GM23338 (cell line): ENCODE measurements around the gene NVL. TPM values are rescaled to one million over a fixed set of nuclear protein-coding genes. Genes with fewer than 3 reads are reported as not detected.
A peak's percentile ranks its signal among the peaks of the same experiment; 100 is the strongest.

Experiments
- ATAC-seq: fragments of 200-7000 bp; cut with Tn5 transposase; 3 replicates; pipeline ENCODE4 v1.9.1; 2020
- DNase-seq: peaks from one replicate; pipeline ENCODE4 v3.0.0-alpha.2; 2015; ENCODE audit warnings: low spot score
- H2AFZ ChIP-seq: fragments of 200-600 bp; sonication (generic); 2 replicates; pipeline ENCODE4 v1.8.0; 2016; ENCODE audit warnings: antibody characterized with exemption, mild to moderate bottlenecking, moderate library complexity
- H3F3A ChIP-seq: fragments of 200-600 bp; sonication (generic); replicated peaks from 2 replicates; pipeline ENCODE4 v1.8.0; 2017; ENCODE audit warnings: antibody characterized with exemption, mixed run types, low read depth
- H3K27ac ChIP-seq: fragments of 200-600 bp; sonication (generic); 2 replicates; pipeline ENCODE4 v1.6.1; 2016; ENCODE audit warnings: low read depth
- H3K27me3 ChIP-seq: fragments of 200-600 bp; sonication (generic); 2 replicates; pipeline ENCODE4 v1.8.0; 2016; ENCODE audit warnings: mild to moderate bottlenecking, mixed run types, moderate library complexity; ENCODE audit not compliant: insufficient read depth
- H3K36me3 ChIP-seq: fragments of 200-600 bp; sonication (generic); 2 replicates; pipeline ENCODE4 v1.8.0; 2016; ENCODE audit warnings: mild to moderate bottlenecking; ENCODE audit not compliant: insufficient read depth
- H3K4me1 ChIP-seq: fragments of 200-600 bp; sonication (generic); 2 replicates; pipeline ENCODE4 v1.8.0; 2016; ENCODE audit warnings: mild to moderate bottlenecking, moderate library complexity; ENCODE audit not compliant: insufficient read depth
- H3K4me2 ChIP-seq: fragments of 200-600 bp; sonication (generic); 2 replicates; pipeline ENCODE4 v1.7.1; 2017; ENCODE audit warnings: mixed run types
- H3K4me3 ChIP-seq: fragments of 200-600 bp; sonication (generic); 2 replicates; pipeline ENCODE4 v1.6.1; 2016; ENCODE audit warnings: mixed run types
- H3K79me2 ChIP-seq: fragments of 200-600 bp; sonication (generic); replicated peaks from 2 replicates; pipeline ENCODE4 v1.8.0; 2017; ENCODE audit warnings: mild to moderate bottlenecking; ENCODE audit not compliant: insufficient read depth
- H3K9me2 ChIP-seq: fragments of 200-600 bp; sonication (generic); 2 replicates; pipeline ENCODE4 v1.8.0; 2017; ENCODE audit not compliant: insufficient read depth
- H4K20me1 ChIP-seq: fragments of 200-600 bp; sonication (generic); replicated peaks from 2 replicates; pipeline ENCODE4 v1.8.0; 2017; ENCODE audit warnings: mild to moderate bottlenecking; ENCODE audit not compliant: insufficient read depth
- H3K27ac Mint-ChIP-seq: 2 replicates; pipeline ENCODE4 v1.8.0; 2020; ENCODE audit warnings: inconsistent platforms, mild to moderate bottlenecking, moderate library complexity, mixed read lengths
- H3K27me3 Mint-ChIP-seq: 3 replicates; pipeline ENCODE4 v1.8.0; 2022; ENCODE audit warnings: low read depth, mild to moderate bottlenecking, moderate library complexity, mixed read lengths, inconsistent platforms; ENCODE audit not compliant: insufficient read depth, poor library complexity
- H3K36me3 Mint-ChIP-seq: 3 replicates; pipeline ENCODE4 v1.8.0; 2021; ENCODE audit warnings: low read depth, mild to moderate bottlenecking, inconsistent platforms, moderate library complexity, mixed read lengths
- H3K4me1 Mint-ChIP-seq: 3 replicates; pipeline ENCODE4 v1.8.0; 2020; ENCODE audit warnings: mild to moderate bottlenecking, inconsistent platforms, mixed read lengths
- H3K4me3 Mint-ChIP-seq: 3 replicates; pipeline ENCODE4 v1.8.0; 2021; ENCODE audit warnings: moderate library complexity, mild to moderate bottlenecking, inconsistent platforms, mixed read lengths
- H3K9me3 Mint-ChIP-seq: 3 replicates; pipeline ENCODE4 v1.8.0; 2020; ENCODE audit warnings: moderate library complexity, mild to moderate bottlenecking, inconsistent platforms, mixed read lengths
- CREB1 ChIP-seq: fragments of 250-450 bp; sonication (Bioruptor Pico); IDR thresholded peaks from 2 replicates; pipeline ENCODE4 v1.5.0; 2020; ENCODE audit warnings: low read depth, mild to moderate bottlenecking, moderate library complexity
- CTCF ChIP-seq, 2 experiments: fragments of 200-600 bp in 1 of 2; sonication (generic) in 1 of 2; conservative IDR thresholded peaks; 2 replicates each; pipeline versions ENCODE4 v1.5.1 to v1.6.1; 2016 to 2017; ENCODE audit warnings: antibody characterized with exemption in 2 of 2, low read depth in 2 of 2, mild to moderate bottlenecking in 2 of 2, moderate library complexity in 1 of 2
- ETS1 ChIP-seq: IDR thresholded peaks from 2 replicates; pipeline ENCODE4 v1.6.1; 2016; ENCODE audit warnings: antibody characterized with exemption
- EZH2 ChIP-seq: fragments of 200-600 bp; sonication (generic); IDR thresholded peaks from one replicate; pipeline ENCODE4 v1.8.0; 2017; ENCODE audit warnings: antibody characterized with exemption, mild to moderate bottlenecking, low read depth; ENCODE audit not compliant: unreplicated experiment
- EZH2phosphoT487 ChIP-seq: fragments of 200-600 bp; sonication (generic); IDR thresholded peaks from one replicate; pipeline ENCODE4 v1.8.1; 2018; ENCODE audit warnings: antibody characterized with exemption; ENCODE audit not compliant: unreplicated experiment
- JUNB ChIP-seq: IDR thresholded peaks from one replicate; pipeline ENCODE4 v1.6.1; 2016; ENCODE audit warnings: antibody characterized with exemption; ENCODE audit not compliant: unreplicated experiment
- NANOG ChIP-seq: IDR thresholded peaks from 2 replicates; pipeline ENCODE4 v1.6.1; 2016; ENCODE audit warnings: antibody characterized with exemption, borderline replicate concordance
- POLR2AphosphoS5 ChIP-seq: IDR thresholded peaks from 2 replicates; pipeline ENCODE4 v1.6.1; 2016; ENCODE audit warnings: antibody characterized with exemption, low read depth
- REST ChIP-seq: IDR thresholded peaks from one replicate; pipeline ENCODE4 v1.6.1; 2018; ENCODE audit warnings: antibody characterized with exemption; ENCODE audit not compliant: unreplicated experiment
- STAT1 ChIP-seq: IDR thresholded peaks from one replicate; pipeline ENCODE4 v1.6.1; 2016; ENCODE audit warnings: antibody characterized with exemption; ENCODE audit not compliant: unreplicated experiment
- ZNF114 ChIP-seq: fragments of 250-450 bp; sonication (Bioruptor Pico); IDR thresholded peaks from 2 replicates; pipeline ENCODE4 v1.5.0; 2020; ENCODE audit warnings: mild to moderate bottlenecking, moderate library complexity
- ZNF331 ChIP-seq: fragments of 250-450 bp; sonication (Bioruptor Pico); IDR thresholded peaks from 2 replicates; pipeline ENCODE4 v1.5.0; 2020; ENCODE audit warnings: low read depth, mild to moderate bottlenecking, moderate library complexity
- ZNF462 ChIP-seq: fragments of 250-450 bp; sonication (Bioruptor Pico); IDR thresholded peaks from 2 replicates; pipeline ENCODE4 v1.5.0; 2020; ENCODE audit warnings: mild to moderate bottlenecking, moderate library complexity
- polyA plus RNA-seq: library from polyadenylated mRNA; unstranded; fragments of >200 nt; fragmentation: Nextera tagmentation; extraction: Ambion mirVana; gene quantifications from 2 replicates; pipeline ENCODE4 v1.2.1, GENCODE V29; 2016
- total RNA-seq: library from RNA; depleted of rRNA; stranded (reverse); fragments of >200 nt; shearing (Covaris generic); gene quantifications from 2 replicates; pipeline ENCODE4 v1.2.3, GENCODE V29; 2014

NVL gene
- total and polyA plus RNA-seq, 2 experiments from 2014 or later, result 44.4 to 71.7 TPM

GRCh38 chr1:224245188-224245587 is 84.8 kb downstream of the NVL start:
- no peak overlapping the region for H3K4me3 Mint-ChIP-seq
- DNase-seq (no peak), ATAC-seq (no peak)
- Histone ChIP-seq H3K36me3 (peaks cover 6% of the 10 kb centered on the region), H3K79me2 (no peaks in the 10 kb centered on the region), H3K4me1 (peaks cover 5% of the 10 kb centered on the region; the same call in 1 of the 2 replicates), H3K27ac (peak overlapping the region; percentile 64), H2AFZ (no peak overlapping the region), H3K4me3 (no peak overlapping the region), H3K9me2 (no peaks in the 10 kb centered on the region), H3K27me3 (no peaks in the 10 kb centered on the region), H3F3A (peaks cover 5% of the 10 kb centered on the region), H4K20me1 (no peaks in the 10 kb centered on the region), H3K4me2 (no peak overlapping the region)
- no peaks in the 10 kb centered on the region; the same call in 2 of the 3 replicates for H3K4me1 Mint-ChIP-seq
- H3K9me3 Mint-ChIP-seq, result no peaks in the 10 kb centered on the region
- H3K27me3 Mint-ChIP-seq, result peaks cover 2% of the 10 kb centered on the region
- TF ChIP-seq ZNF462 (CRISPR knock-in tag) (no peak), NANOG (no peak), CREB1 (CRISPR knock-in tag) (no peak), ETS1 (no peak), POLR2AphosphoS5 (no peak), ZNF114 (CRISPR knock-in tag) (no peak), STAT1 (no peak), EZH2 (no peak), REST (no peak), EZH2phosphoT487 (no peak), ZNF331 (CRISPR knock-in tag) (no peak), JUNB (no peak), CTCF (conservative IDR thresholded peaks at IDR 0.05; ENCODE audit: low read depth in 2 of 2) (no peak)
- peaks cover 49% of the 10 kb centered on the region for H3K36me3 Mint-ChIP-seq
- no peak overlapping the region; the same call in 1 of the 2 replicates for H3K27ac Mint-ChIP-seq
